SK-N-SH treated with all-trans-retinoic acid at 6 μM for 48 hours (cell line): ENCODE measurements around the gene ASAP2.

Source experiments
- ATAC-seq: fragments of 200-7000 bp; cut with Tn5 transposase; 3 replicates; pipeline ENCODE4 v1.9.1; 2020; ENCODE audit warnings: mild to moderate bottlenecking, moderate library complexity
- ARNTL ChIP-seq: fragments of 450-650 bp; formaldehyde crosslinking; IDR thresholded peaks from 2 replicates; pipeline ENCODE4 v1.5.0; 2020; ENCODE audit warnings: low read depth, mild to moderate bottlenecking, moderate library complexity, borderline replicate concordance
- BACH2 ChIP-seq: fragments of 250-450 bp; sonication (Bioruptor Pico); IDR thresholded peaks from 2 replicates; pipeline ENCODE4 v1.9.0; 2021; ENCODE audit warnings: mild to moderate bottlenecking, borderline replicate concordance
- CREB5 ChIP-seq: fragments of 250-450 bp; sonication (Bioruptor Pico); IDR thresholded peaks from 2 replicates; pipeline ENCODE4 v1.5.1; 2020; ENCODE audit warnings: low read depth, mild to moderate bottlenecking, moderate library complexity
- CSDC2 ChIP-seq: fragments of 250-450 bp; sonication (Bioruptor Pico); IDR thresholded peaks from 2 replicates; pipeline ENCODE4 v1.5.0; 2020; ENCODE audit warnings: mild to moderate bottlenecking, moderate library complexity
- CSRNP3 ChIP-seq: fragments of 250-450 bp; sonication (Bioruptor Pico); IDR thresholded peaks from 2 replicates; pipeline ENCODE4 v1.5.1; 2021; ENCODE audit warnings: mild to moderate bottlenecking, moderate library complexity
- ESRRG ChIP-seq: fragments of 250-450 bp; sonication (Bioruptor Pico); IDR thresholded peaks from 2 replicates; pipeline ENCODE4 v1.6.1; 2021; ENCODE audit warnings: mild to moderate bottlenecking
- GLIS3 ChIP-seq: fragments of 250-450 bp; sonication (Bioruptor Pico); IDR thresholded peaks from 2 replicates; pipeline ENCODE4 v1.5.0; 2020; ENCODE audit warnings: mild to moderate bottlenecking, moderate library complexity
- ISL1 ChIP-seq: fragments of 250-450 bp; sonication (Bioruptor Pico); IDR thresholded peaks from 2 replicates; pipeline ENCODE4 v2.1.2; 2022; ENCODE audit warnings: mild to moderate bottlenecking, moderate library complexity
- PATZ1 ChIP-seq: fragments of 250-450 bp; sonication (Bioruptor Pico); IDR thresholded peaks from 2 replicates; pipeline ENCODE4 v1.8.0; 2020; ENCODE audit warnings: mild to moderate bottlenecking, moderate library complexity, borderline replicate concordance
- POU6F1 ChIP-seq: fragments of 250-450 bp; sonication (Bioruptor Pico); IDR thresholded peaks from 2 replicates; pipeline ENCODE4 v1.8.0; 2021; ENCODE audit warnings: low read depth, mild to moderate bottlenecking, moderate library complexity, borderline replicate concordance
- PPARA ChIP-seq: fragments of 250-450 bp; sonication (Bioruptor Pico); IDR thresholded peaks from 2 replicates; pipeline ENCODE4 v1.5.0; 2020; ENCODE audit warnings: mild to moderate bottlenecking, borderline replicate concordance
- RARB ChIP-seq: fragments of 250-450 bp; sonication (Bioruptor Pico); IDR thresholded peaks from 2 replicates; pipeline ENCODE4 v1.8.0; 2021; ENCODE audit warnings: mild to moderate bottlenecking, moderate library complexity
- SNAI2 ChIP-seq: fragments of 250-450 bp; sonication (Bioruptor Pico); IDR thresholded peaks from 2 replicates; pipeline ENCODE4 v1.5.0; 2020; ENCODE audit warnings: mild to moderate bottlenecking, moderate library complexity
- TCF4 ChIP-seq: fragments of 250-450 bp; sonication (Bioruptor Pico); IDR thresholded peaks from 2 replicates; pipeline ENCODE4 v1.8.0; 2021; ENCODE audit warnings: mild to moderate bottlenecking, moderate library complexity, borderline replicate concordance
- TOX ChIP-seq: fragments of 250-450 bp; sonication (Bioruptor Pico); IDR thresholded peaks from 2 replicates; pipeline ENCODE4 v1.8.0; 2021; ENCODE audit warnings: mild to moderate bottlenecking, moderate library complexity, borderline replicate concordance
- TSHZ2 ChIP-seq: fragments of 250-450 bp; sonication (Bioruptor Pico); IDR thresholded peaks from 2 replicates; pipeline ENCODE4 v1.5.0; 2020; ENCODE audit warnings: mild to moderate bottlenecking, moderate library complexity
- ZC3H10 ChIP-seq: fragments of 250-450 bp; sonication (Bioruptor Pico); IDR thresholded peaks from 2 replicates; pipeline ENCODE4 v1.5.1; 2021; ENCODE audit warnings: mild to moderate bottlenecking, moderate library complexity
- ZFP3 ChIP-seq: fragments of 250-450 bp; sonication (Bioruptor Pico); IDR thresholded peaks from 2 replicates; pipeline ENCODE4 v1.5.0; 2020; ENCODE audit warnings: mild to moderate bottlenecking, moderate library complexity
- ZFP30 ChIP-seq: fragments of 450-650 bp; formaldehyde crosslinking; IDR thresholded peaks from 2 replicates; pipeline ENCODE4 v1.5.0; 2022; ENCODE audit warnings: mild to moderate bottlenecking, moderate library complexity
- ZNF565 ChIP-seq: fragments of 450-650 bp; formaldehyde crosslinking; conservative IDR thresholded peaks from 2 replicates; pipeline ENCODE4 v1.5.0; 2020; ENCODE audit warnings: low read depth, mild to moderate bottlenecking, moderate library complexity
- ZNF70 ChIP-seq: fragments of 450-650 bp; formaldehyde crosslinking; IDR thresholded peaks from 2 replicates; pipeline ENCODE4 v1.5.0; 2020; ENCODE audit warnings: mild to moderate bottlenecking, moderate library complexity
- ZNF8 ChIP-seq: fragments of 450-650 bp; formaldehyde crosslinking; IDR thresholded peaks from 2 replicates; pipeline ENCODE4 v1.5.0; 2020; ENCODE audit warnings: mild to moderate bottlenecking, moderate library complexity

ASAP2 gene

GRCh38 chr2:9226458-9227380 is 20.1 kb downstream of the ASAP2 start:
- no peak for ATAC-seq
- TF ChIP-seq ZC3H10, result no peak
- no peak for TF ChIP-seq RARB (CRISPR knock-in tag)
- TF ChIP-seq TCF4 (CRISPR knock-in tag), result no peak
- no peak for TF ChIP-seq ZNF8
- no peak for TF ChIP-seq ZFP30
- TF ChIP-seq PPARA (CRISPR knock-in tag), result no peak
- TF ChIP-seq BACH2 (CRISPR knock-in tag), result no peak
- TF ChIP-seq ZFP3 (CRISPR knock-in tag), result no peak
- no peak for TF ChIP-seq POU6F1
- no peak for TF ChIP-seq TOX (CRISPR knock-in tag)
- TF ChIP-seq ZNF565 (CRISPR knock-in tag), result no peak
- TF ChIP-seq ZNF70, result no peak
- no peak for TF ChIP-seq GLIS3 (CRISPR knock-in tag)
- no peak for TF ChIP-seq CSRNP3 (CRISPR knock-in tag)
- TF ChIP-seq PATZ1 (CRISPR knock-in tag), result no peak
- no peak for TF ChIP-seq ISL1 (CRISPR knock-in tag)
- TF ChIP-seq TSHZ2 (CRISPR knock-in tag), result no peak
- TF ChIP-seq ARNTL (CRISPR knock-in tag), result no peak
- TF ChIP-seq CREB5 (CRISPR knock-in tag), result no peak
- no peak for TF ChIP-seq ESRRG (CRISPR knock-in tag)

- peak; percentile 64 for ATAC-seq
- peak; percentile 72; the same call in 1 of the 2 replicates for TF ChIP-seq GLIS3 (CRISPR knock-in tag)
- TF ChIP-seq TSHZ2 (CRISPR knock-in tag), result 0 out of 2 replicates have a peak, but pooled peaks have one; percentile 30
- TF ChIP-seq CSDC2 (CRISPR knock-in tag), result 0 out of 2 replicates have a peak, but pooled peaks have one; percentile 23
- peak; percentile 94 for TF ChIP-seq ISL1 (CRISPR knock-in tag)
- TF ChIP-seq ESRRG (CRISPR knock-in tag), result no peak
- TF ChIP-seq ZFP3 (CRISPR knock-in tag), result peak; percentile 68; the same call in 1 of the 2 replicates
- peak; percentile 55; the same call in 1 of the 2 replicates for TF ChIP-seq RARB (CRISPR knock-in tag)
- 0 out of 2 replicates have a peak, but pooled peaks have one; percentile 63 for TF ChIP-seq SNAI2 (CRISPR knock-in tag)
- peak; percentile 93 for TF ChIP-seq POU6F1
Measured at GRCh38 chr2:9228088-9228751, 21.6 kb downstream of the ASAP2 start.
